WERI-Rb-1 (cell line): ENCODE measurements around the gene DEPDC5.

ENCODE experiments used
- DNase-seq: peaks from one replicate; pipeline ENCODE4 v3.0.0-alpha.2; 2020
- H3K27ac ChIP-seq: fragments of 250-450 bp; sonication (Bioruptor Pico); 2 replicates; pipeline ENCODE4 v1.5.1; 2020; ENCODE audit warnings: mild to moderate bottlenecking, moderate library complexity
- H3K27me3 ChIP-seq: fragments of 250-450 bp; sonication (Bioruptor Pico); 2 replicates; pipeline ENCODE4 v1.5.1; 2021; ENCODE audit warnings: mild to moderate bottlenecking, low read depth, moderate library complexity; ENCODE audit not compliant: insufficient read depth, severe bottlenecking
- H3K36me3 ChIP-seq: fragments of 250-450 bp; sonication (Bioruptor Pico); 2 replicates; pipeline ENCODE4 v1.5.1; 2020; ENCODE audit warnings: mild to moderate bottlenecking, moderate library complexity
- H3K4me3 ChIP-seq: 2 replicates; pipeline ENCODE4 v1.5.1; 2011; ENCODE audit warnings: low read depth, mild to moderate bottlenecking, control low read depth, low read length
- H3K9me3 ChIP-seq: fragments of 250-450 bp; sonication (Bioruptor Pico); 2 replicates; pipeline ENCODE4 v1.5.1; 2021; ENCODE audit warnings: mild to moderate bottlenecking, moderate library complexity; ENCODE audit not compliant: severe bottlenecking
- TF ChIP-seq, protein P1 (sequence below): IDR thresholded peaks from 2 replicates; pipeline ENCODE4 v1.5.1; 2011; ENCODE audit warnings: low read depth, mild to moderate bottlenecking, control low read depth, inconsistent platforms, low read length

Gene DEPDC5

DNA sequence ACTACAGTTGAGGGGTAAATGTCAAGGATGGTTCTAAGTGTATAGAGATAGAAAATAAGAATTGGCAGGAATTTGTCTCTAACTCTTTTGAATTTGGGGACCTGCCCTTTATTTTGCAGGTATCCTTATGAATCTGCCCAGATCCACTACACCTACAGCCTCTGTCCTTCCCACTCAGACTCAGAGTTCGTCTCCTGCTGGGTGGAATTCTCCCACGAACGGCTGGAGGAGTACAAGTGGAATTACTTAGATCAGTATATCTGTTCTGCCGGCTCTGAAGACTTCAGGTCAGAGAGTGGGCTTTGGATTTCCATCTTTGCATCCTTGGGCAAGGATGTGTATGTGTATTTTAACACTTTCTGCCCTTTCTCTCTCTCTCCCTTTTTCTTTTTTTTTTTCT, 89.7 kb downstream of the DEPDC5 start:
- no peak overlapping the region for H3K4me3 ChIP-seq
- no peak overlapping the region for H3K27ac ChIP-seq
- no peak for DNase-seq
- no peaks in the 10 kb centered on the region for H3K27me3 ChIP-seq
- peaks cover 60% of the 10 kb centered on the region for H3K36me3 ChIP-seq
- TF ChIP-seq, protein P1, sequence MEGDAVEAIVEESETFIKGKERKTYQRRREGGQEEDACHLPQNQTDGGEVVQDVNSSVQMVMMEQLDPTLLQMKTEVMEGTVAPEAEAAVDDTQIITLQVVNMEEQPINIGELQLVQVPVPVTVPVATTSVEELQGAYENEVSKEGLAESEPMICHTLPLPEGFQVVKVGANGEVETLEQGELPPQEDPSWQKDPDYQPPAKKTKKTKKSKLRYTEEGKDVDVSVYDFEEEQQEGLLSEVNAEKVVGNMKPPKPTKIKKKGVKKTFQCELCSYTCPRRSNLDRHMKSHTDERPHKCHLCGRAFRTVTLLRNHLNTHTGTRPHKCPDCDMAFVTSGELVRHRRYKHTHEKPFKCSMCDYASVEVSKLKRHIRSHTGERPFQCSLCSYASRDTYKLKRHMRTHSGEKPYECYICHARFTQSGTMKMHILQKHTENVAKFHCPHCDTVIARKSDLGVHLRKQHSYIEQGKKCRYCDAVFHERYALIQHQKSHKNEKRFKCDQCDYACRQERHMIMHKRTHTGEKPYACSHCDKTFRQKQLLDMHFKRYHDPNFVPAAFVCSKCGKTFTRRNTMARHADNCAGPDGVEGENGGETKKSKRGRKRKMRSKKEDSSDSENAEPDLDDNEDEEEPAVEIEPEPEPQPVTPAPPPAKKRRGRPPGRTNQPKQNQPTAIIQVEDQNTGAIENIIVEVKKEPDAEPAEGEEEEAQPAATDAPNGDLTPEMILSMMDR, result no peak
- no peaks in the 10 kb centered on the region for H3K9me3 ChIP-seq

DNA sequence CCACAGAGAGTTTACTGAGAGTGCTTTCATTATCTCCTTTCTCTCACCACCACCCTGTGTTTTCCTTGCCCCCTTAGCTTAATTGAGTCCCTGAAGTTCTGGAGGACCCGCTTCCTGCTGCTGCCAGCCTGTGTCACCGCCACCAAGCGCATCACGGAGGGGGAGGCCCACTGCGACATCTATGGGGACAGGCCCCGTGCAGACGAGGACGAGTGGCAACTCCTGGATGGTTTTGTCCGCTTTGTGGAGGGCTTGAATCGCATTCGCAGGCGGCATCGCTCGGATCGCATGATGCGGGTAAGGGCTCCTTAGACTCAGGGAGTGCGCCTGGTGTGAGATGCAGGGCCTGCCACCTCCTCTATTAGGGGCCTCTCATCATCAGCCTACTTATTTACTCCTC, 91.1 kb downstream of the DEPDC5 start:
- Histone ChIP-seq H3K9me3 (no peaks in the 10 kb centered on the region), H3K27me3 (no peaks in the 10 kb centered on the region), H3K27ac (no peak overlapping the region), H3K36me3 (peaks cover 63% of the 10 kb centered on the region), H3K4me3 (no peak overlapping the region)
- DNase-seq, result no peak
- TF ChIP-seq, protein P1, result no peak

DNA sequence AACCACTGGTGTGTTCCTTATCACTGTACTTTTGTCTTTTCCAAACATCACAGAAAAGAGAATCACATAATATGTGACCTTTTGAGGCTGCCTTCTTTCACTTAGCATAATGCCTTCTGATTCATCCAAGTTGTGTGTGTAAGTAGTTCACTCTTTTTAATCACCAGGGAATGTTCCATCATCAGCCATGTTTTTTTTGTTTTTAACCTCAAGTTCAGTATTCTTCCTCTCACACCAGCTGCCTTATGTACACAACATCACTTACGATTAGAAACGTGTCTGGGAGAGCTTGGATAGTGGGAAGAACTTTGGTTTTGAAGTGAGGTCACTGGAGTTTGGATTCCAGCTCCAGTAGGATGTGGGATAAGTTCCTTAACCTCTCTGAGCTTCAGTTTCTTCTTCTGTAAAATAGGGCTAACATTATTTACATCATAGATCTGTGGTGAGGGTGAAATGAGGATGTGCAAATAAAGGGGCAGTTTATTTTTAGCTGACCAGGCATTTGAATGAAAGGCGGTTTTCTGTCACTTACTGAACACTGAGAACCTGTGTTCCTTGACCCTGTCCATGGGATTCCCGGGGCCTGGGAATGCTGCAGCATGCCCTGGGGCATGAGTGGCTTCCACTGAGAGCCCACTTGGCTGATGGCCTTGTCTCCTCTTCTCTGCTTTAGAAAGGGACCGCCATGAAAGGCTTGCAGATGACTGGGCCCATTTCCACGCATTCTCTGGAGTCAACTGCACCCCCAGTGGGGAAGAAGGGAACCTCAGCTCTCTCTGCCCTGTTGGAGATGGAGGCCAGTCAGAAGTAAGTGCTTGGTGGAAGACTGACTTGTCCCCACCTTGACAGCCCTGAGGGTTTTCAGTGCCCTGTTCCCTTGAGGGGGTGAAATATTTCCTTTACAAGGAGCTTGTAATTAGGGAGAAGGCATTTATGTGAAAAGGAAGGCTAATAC, 92.6 kb downstream of the DEPDC5 start:
- peak; percentile 19 for DNase-seq
- H3K4me3 ChIP-seq, result no peak overlapping the region

DNA sequence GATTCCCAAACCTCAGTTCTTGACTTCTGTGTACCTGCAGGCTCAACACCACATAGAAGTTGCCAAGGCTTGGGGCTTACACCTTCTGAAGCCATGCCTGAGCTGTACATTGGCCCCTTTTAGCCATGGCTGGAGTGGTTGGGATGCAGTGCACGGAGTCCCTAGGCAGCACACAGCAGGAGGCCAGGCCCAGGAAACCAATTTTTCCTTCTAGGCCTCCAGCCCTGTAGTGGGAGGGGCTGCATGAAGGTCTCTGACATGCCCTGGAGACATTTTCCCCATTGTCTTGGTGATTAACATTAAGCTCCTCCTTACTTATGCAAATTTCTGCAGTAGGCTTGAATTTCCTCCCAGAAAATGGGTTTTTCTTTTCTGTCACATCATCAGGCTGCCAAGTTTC, 94.6 kb downstream of the DEPDC5 start:
- H3K27me3 ChIP-seq, result no peaks in the 10 kb centered on the region
- TF ChIP-seq, protein P1, result no peak
- H3K36me3 ChIP-seq, result peaks cover 49% of the 10 kb centered on the region
- DNase-seq, result no peak
- H3K4me3 ChIP-seq, result no peak overlapping the region
- no peak overlapping the region for H3K27ac ChIP-seq
- no peaks in the 10 kb centered on the region for H3K9me3 ChIP-seq

More for the DNA sequence above, 92.6 kb downstream of the DEPDC5 start:
- Histone ChIP-seq H3K36me3 (peaks cover 58% of the 10 kb centered on the region), H3K27me3 (no peaks in the 10 kb centered on the region), H3K27ac (no peak overlapping the region), H3K9me3 (no peaks in the 10 kb centered on the region)
- TF ChIP-seq, protein P1, result peak; percentile 58

DNA sequence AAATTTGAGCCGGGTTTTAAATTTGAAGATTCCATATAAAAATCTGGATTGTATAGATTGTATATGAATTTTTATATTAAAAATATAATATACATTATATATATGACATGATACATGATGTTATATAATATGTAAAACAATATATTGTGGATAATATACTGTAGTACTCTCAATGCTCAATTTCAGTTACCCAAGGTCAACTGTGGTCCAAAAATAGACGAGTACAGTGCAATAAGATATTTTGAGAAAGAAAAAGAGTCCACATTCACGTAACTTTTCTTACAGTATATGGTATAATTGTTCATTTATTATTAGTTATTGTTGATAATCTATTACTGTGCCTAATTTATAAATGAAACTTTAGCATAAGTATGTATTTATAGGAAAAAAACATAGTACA, 96.3 kb downstream of the DEPDC5 start:
- Histone ChIP-seq H3K27ac (no peak overlapping the region), H3K36me3 (peaks cover 46% of the 10 kb centered on the region), H3K27me3 (no peaks in the 10 kb centered on the region), H3K4me3 (no peak overlapping the region), H3K9me3 (no peaks in the 10 kb centered on the region)
- TF ChIP-seq, protein P1, result no peak
- DNase-seq, result no peak
